Measurements from ENCODE around the gene UGT1A7.

- TF ChIP-seq, protein P1, sequence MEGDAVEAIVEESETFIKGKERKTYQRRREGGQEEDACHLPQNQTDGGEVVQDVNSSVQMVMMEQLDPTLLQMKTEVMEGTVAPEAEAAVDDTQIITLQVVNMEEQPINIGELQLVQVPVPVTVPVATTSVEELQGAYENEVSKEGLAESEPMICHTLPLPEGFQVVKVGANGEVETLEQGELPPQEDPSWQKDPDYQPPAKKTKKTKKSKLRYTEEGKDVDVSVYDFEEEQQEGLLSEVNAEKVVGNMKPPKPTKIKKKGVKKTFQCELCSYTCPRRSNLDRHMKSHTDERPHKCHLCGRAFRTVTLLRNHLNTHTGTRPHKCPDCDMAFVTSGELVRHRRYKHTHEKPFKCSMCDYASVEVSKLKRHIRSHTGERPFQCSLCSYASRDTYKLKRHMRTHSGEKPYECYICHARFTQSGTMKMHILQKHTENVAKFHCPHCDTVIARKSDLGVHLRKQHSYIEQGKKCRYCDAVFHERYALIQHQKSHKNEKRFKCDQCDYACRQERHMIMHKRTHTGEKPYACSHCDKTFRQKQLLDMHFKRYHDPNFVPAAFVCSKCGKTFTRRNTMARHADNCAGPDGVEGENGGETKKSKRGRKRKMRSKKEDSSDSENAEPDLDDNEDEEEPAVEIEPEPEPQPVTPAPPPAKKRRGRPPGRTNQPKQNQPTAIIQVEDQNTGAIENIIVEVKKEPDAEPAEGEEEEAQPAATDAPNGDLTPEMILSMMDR (optimal IDR thresholded peaks at IDR 0.05 in 1 of 3, IDR thresholded peaks at IDR 0.05 in 1 of 3, conservative IDR thresholded peaks at IDR 0.05 in 1 of 3; ENCODE audit: extremely low read depth in 1 of 3, insufficient read depth in 2 of 3, low read length in 3 of 3): no peak
- no peak for TF ChIP-seq EZH2 (IDR thresholded peaks at IDR 0.05; ENCODE audit: low read length)
These were observed 114.1 kb downstream of the UGT1A7 start for GRCh38 chr2:233795735-233796171.
